Measurements from ENCODE around the gene KRT4. TPM values are rescaled to one million over a fixed set of nuclear protein-coding genes. Genes with fewer than 3 reads are reported as not detected.

The KRT4 gene
- total RNA-seq, 1 experiment from 2014 or later, result not detected

DNA sequence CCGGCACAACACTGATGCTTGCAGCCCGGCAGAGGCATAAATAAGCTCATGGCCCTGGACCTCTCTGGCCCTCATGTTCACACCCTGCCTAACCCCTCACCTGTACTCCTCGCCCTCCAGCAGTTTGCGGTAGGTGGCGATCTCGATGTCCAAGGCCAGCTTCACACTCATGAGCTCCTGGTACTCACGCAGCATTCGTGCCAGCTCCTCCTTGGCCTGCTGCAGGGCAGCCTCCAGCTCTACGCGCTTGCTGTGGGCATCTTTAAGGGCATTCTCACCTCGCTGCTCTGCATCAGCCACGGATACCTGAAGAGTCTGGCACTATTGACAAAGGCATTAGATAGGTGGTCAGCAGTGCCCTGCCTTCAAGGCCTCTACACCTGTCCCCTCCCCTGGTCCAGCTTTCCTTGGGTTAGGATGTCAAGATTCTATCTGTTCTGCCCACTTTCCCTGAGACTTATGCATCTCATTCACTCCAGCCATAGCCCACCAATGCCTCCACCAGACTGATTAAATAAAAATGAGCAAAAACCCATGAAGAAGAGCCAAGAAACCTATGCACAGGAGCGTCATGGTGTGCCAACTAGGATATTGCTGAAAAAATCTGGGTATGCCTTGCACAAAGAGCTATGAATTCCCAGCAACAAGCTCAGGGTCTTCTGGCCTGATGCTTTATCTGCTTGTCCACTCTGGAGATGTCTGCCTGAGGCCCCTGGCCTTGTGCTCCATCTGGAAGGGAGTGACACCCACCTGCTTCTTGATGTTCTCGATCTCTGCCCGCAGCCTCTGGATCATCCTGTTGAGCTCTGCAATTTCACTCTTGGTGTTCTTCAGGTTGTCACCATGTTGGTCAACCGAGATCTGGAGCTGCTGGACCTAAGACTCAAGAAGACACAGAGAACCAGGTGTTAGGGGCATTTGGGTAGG is 6.1 kb downstream of the KRT4 start:
- Histone ChIP-seq H3K4me3 (replicated peaks in 1 of 2; ENCODE audit: low read depth in 1 of 2, low read length in 2 of 2) (no peak overlapping the region), H3K36me3 (ENCODE audit: control insufficient read depth in 1 of 2, insufficient read depth in 2 of 2, low read length in 2 of 2) (no peaks in the 10 kb centered on the region), H3K9me2 (ENCODE audit: insufficient read depth) (no peaks in the 10 kb centered on the region), H3K4me1 (ENCODE audit: control insufficient read depth in 1 of 2, insufficient read depth in 2 of 2, low read length in 2 of 2) (peaks cover 0 to 6% of the 10 kb centered on the region in 2 experiments; a peak in 2 of 4 replicates), H3K9me3 (ENCODE audit: control insufficient read depth in 1 of 2, insufficient read depth in 1 of 2, low read depth in 1 of 2, low read length in 2 of 2) (no peaks in the 10 kb centered on the region), H3K27me3 (ENCODE audit: insufficient read depth, low read length) (peaks cover 10% of the 10 kb centered on the region; the same call in 1 of the 2 replicates), H3K27ac (ENCODE audit: low read depth, low read length) (no peak overlapping the region), H3K4me2 (ENCODE audit: low read length) (no peak overlapping the region), H3K9ac (ENCODE audit: low read length) (no peak overlapping the region), H3K79me2 (ENCODE audit: insufficient read depth, low read length) (no peaks in the 10 kb centered on the region), H2AFZ (ENCODE audit: low read depth, low read length, poor library complexity, severe bottlenecking) (no peak overlapping the region), H4K20me1 (ENCODE audit: insufficient read depth) (no peaks in the 10 kb centered on the region)
- ChIA-PET RAD21 (ENCODE audit: low non-redundant PET in 1 of 2, low total read pairs in 2 of 2, uncharacterized antibody in 2 of 2, unreplicated experiment in 2 of 2) (no interaction called here), POLR2A (no interaction called here), CTCF (no interaction called here)
- intact Hi-C loops (cut with micrococcal nuclease), result no loop called here
- BruUV-seq (replicated peaks), result no TSS peak
- ATAC-seq (no peak), DNase-seq (ENCODE audit: low read depth, low spot score) (no peak)
- TF ChIP-seq CBX3 (IDR thresholded peaks at IDR 0.05; ENCODE audit: low read depth) (no peak), ZNF274 (IDR thresholded peaks at IDR 0.05; ENCODE audit: low read depth, low read length) (no peak), POLR2A (IDR thresholded peaks at IDR 0.05; ENCODE audit: borderline replicate concordance, extremely low read depth, insufficient read depth, insufficient read length) (no peak), ELF1 (IDR thresholded peaks at IDR 0.05; ENCODE audit: borderline replicate concordance, low read depth) (no peak), FOSL1 (IDR thresholded peaks at IDR 0.05; ENCODE audit: low read depth) (no peak), RAD21 (IDR thresholded peaks at IDR 0.05; ENCODE audit: low read depth) (no peak), CEBPB (IDR thresholded peaks at IDR 0.05; ENCODE audit: low read depth) (no peak), ZFX (IDR thresholded peaks at IDR 0.05) (no peak), TCF7L2 (IDR thresholded peaks at IDR 0.05; ENCODE audit: borderline replicate concordance, extremely low read depth, insufficient read depth, insufficient read length) (no peak), SIN3A (IDR thresholded peaks at IDR 0.05; ENCODE audit: low read depth) (no peak), POLR2AphosphoS5 (IDR thresholded peaks at IDR 0.05; ENCODE audit: low read depth, low read length) (no peak), EGR1 (IDR thresholded peaks at IDR 0.05; ENCODE audit: low read depth) (no peak), SRF (IDR thresholded peaks at IDR 0.05; ENCODE audit: low read depth) (no peak), EZH2phosphoT487 (IDR thresholded peaks at IDR 0.05; ENCODE audit: borderline replicate concordance) (no peak)
- TF ChIP-seq, protein P1, sequence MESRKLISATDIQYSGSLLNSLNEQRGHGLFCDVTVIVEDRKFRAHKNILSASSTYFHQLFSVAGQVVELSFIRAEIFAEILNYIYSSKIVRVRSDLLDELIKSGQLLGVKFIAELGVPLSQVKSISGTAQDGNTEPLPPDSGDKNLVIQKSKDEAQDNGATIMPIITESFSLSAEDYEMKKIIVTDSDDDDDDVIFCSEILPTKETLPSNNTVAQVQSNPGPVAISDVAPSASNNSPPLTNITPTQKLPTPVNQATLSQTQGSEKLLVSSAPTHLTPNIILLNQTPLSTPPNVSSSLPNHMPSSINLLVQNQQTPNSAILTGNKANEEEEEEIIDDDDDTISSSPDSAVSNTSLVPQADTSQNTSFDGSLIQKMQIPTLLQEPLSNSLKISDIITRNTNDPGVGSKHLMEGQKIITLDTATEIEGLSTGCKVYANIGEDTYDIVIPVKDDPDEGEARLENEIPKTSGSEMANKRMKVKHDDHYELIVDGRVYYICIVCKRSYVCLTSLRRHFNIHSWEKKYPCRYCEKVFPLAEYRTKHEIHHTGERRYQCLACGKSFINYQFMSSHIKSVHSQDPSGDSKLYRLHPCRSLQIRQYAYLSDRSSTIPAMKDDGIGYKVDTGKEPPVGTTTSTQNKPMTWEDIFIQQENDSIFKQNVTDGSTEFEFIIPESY (IDR thresholded peaks at IDR 0.05; ENCODE audit: extremely low read depth, insufficient replicate concordance, low read length), result no peak
- TF ChIP-seq, protein P2, sequence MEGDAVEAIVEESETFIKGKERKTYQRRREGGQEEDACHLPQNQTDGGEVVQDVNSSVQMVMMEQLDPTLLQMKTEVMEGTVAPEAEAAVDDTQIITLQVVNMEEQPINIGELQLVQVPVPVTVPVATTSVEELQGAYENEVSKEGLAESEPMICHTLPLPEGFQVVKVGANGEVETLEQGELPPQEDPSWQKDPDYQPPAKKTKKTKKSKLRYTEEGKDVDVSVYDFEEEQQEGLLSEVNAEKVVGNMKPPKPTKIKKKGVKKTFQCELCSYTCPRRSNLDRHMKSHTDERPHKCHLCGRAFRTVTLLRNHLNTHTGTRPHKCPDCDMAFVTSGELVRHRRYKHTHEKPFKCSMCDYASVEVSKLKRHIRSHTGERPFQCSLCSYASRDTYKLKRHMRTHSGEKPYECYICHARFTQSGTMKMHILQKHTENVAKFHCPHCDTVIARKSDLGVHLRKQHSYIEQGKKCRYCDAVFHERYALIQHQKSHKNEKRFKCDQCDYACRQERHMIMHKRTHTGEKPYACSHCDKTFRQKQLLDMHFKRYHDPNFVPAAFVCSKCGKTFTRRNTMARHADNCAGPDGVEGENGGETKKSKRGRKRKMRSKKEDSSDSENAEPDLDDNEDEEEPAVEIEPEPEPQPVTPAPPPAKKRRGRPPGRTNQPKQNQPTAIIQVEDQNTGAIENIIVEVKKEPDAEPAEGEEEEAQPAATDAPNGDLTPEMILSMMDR (IDR thresholded peaks at IDR 0.05 in 2 of 3, conservative IDR thresholded peaks at IDR 0.05 in 1 of 3; ENCODE audit: borderline replicate concordance in 1 of 3, insufficient read depth in 1 of 3, low read depth in 2 of 3, low read length in 2 of 3), result no peak
- TF ChIP-seq, protein P3, sequence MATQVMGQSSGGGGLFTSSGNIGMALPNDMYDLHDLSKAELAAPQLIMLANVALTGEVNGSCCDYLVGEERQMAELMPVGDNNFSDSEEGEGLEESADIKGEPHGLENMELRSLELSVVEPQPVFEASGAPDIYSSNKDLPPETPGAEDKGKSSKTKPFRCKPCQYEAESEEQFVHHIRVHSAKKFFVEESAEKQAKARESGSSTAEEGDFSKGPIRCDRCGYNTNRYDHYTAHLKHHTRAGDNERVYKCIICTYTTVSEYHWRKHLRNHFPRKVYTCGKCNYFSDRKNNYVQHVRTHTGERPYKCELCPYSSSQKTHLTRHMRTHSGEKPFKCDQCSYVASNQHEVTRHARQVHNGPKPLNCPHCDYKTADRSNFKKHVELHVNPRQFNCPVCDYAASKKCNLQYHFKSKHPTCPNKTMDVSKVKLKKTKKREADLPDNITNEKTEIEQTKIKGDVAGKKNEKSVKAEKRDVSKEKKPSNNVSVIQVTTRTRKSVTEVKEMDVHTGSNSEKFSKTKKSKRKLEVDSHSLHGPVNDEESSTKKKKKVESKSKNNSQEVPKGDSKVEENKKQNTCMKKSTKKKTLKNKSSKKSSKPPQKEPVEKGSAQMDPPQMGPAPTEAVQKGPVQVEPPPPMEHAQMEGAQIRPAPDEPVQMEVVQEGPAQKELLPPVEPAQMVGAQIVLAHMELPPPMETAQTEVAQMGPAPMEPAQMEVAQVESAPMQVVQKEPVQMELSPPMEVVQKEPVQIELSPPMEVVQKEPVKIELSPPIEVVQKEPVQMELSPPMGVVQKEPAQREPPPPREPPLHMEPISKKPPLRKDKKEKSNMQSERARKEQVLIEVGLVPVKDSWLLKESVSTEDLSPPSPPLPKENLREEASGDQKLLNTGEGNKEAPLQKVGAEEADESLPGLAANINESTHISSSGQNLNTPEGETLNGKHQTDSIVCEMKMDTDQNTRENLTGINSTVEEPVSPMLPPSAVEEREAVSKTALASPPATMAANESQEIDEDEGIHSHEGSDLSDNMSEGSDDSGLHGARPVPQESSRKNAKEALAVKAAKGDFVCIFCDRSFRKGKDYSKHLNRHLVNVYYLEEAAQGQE (IDR thresholded peaks at IDR 0.05; ENCODE audit: low read depth), result no peak
- TF ChIP-seq, protein P4, sequence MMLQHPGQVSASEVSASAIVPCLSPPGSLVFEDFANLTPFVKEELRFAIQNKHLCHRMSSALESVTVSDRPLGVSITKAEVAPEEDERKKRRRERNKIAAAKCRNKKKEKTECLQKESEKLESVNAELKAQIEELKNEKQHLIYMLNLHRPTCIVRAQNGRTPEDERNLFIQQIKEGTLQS (IDR thresholded peaks at IDR 0.05), result no peak
